A673 (cell line): Measurements from ENCODE around the gene KIF7.

Source experiments
- CTCF ChIP-seq: fragments of 300-800, 200-600 bp; sonication (generic); conservative IDR thresholded peaks from 2 replicates; pipeline ENCODE4 v1.5.1; 2017; ENCODE audit warnings: low read depth, mild to moderate bottlenecking, antibody characterized with exemption, low read length, moderate library complexity, mixed read lengths
- EZH2 ChIP-seq: fragments of 200-600 bp; sonication (generic); IDR thresholded peaks from 2 replicates; pipeline ENCODE4 v1.6.1; 2017; ENCODE audit warnings: borderline replicate concordance, low read depth, mild to moderate bottlenecking, mixed read lengths, antibody characterized with exemption, low read length; ENCODE audit not compliant: poor library complexity, severe bottlenecking

- TF ChIP-seq EZH2, result no peak
- no peak for TF ChIP-seq CTCF
These were observed 15.8 kb upstream of the KIF7 start for GRCh38 chr15:89670971-89671560.
